GM04504 (cell line): ENCODE measurements around the gene CCDC12.

Experiments used
- DNase-seq: peaks from one replicate; pipeline ENCODE4 v3.0.0-alpha.2; 2012; ENCODE audit warnings: low read depth

CCDC12 gene

DNA sequence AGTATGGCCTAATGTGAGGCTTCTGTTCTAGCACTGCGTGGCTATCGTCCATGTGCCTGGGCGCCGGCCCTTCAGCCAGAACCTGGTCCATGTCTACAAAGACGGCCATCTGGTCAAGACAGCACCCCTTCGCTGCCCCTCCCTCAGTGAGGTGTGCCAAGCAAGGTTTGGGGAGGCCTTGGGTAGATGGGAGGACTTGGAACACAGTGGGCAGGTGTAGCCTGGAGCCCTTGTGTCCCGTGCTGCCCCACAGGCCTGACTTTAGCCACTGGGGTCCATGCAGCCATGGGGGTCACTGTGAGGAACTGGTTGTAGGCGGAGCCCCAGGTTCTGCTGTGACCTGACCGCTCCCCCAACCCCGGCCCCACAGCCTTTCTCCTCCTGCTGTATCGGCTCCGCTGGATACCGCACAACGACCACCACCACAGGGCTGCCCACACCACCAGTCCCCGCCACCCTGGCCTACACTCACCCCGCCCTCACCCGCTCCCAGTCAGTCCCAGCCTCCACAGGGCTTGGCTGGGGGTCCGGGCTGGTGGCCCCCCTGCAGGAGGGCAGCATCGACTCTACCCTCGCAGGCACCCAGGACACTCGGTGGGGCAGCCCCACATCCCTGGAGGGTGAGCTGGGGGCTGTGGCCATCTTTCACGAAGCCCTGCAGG is 19.5 kb upstream of the CCDC12 start:
- DNase-seq: no peak

DNA sequence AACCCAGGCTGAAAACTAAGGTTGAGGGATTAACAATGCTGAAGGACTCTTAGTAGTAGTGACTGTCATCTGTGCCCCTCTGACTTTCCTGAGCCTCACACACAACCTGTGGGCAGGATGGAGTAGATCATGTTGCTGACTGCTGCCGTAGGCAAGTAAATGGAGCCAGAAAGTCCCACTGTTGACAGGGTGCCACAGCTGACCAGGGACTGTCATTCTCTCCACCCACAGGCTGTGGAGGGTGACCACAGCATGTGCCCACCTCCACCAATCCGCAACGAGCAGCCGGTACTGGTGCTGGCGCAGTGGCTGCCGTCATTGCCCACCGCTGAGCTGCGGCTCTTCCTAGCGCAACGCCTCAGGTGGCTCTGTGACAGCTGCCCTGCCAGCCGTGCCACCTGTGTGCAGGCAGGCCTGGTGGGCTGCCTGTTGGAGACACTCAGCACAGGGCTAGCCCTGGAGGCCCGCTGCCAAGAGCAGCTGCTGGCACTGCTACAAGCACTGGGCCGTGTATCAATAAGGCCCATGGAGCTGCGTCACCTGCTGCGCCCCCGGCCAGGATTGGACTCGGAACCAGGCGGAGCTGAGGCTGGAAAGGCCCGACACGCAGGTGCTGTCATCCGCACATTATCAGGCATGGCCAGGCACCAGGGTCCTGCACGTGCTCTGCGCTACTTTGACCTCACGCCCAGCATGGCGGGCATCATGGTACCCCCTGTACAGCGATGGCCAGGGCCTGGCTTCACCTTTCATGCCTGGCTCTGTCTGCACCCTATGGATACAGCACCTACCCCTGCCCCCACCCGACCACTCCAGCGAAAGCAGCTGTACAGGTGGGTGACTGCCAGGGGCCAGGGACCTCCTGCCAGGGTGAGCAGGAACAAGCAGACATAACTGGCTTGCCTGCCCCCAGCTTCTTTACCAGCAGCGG is 18.5 kb upstream of the CCDC12 start:
- DNase-seq: no peak

DNA sequence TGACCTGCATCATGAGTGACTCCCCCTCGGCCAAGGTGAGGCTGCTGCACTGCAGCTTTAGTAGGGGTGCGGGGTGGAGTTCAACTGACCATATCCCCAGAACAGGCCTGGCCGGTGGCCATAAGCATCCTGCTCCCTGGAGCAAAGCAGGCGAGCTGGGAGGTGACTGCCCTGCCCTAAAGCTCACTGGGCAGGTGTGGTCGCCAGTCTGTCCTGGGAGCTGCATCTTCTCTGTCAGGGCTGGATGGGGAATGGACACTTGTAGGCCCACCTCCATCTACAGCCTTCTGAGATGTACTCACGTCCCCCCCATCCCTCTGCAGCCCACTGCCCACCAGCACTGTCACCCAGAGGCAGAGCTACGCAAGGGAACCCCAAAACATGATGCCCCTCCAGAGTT is 17.4 kb upstream of the CCDC12 start:
- DNase-seq: no peak

DNA sequence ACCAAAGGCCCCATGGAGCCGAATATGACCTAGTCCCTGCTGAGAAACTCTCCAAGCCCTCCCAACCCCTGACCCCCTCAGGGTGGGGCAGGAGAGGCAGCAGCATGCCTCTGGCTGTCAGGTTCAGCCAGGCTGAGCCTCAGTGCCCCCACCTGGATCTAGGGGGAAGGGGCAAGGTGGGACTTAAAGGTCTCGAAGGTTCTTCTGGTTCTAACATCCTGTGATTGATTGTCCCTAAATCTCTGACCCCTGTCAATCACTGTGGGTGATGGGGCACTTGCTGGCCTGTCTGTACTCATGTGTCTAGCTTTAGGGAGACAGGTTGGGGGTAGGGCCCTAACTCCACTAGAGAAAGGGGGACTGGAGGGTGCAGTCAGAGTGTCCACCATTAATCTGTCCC is 16.7 kb upstream of the CCDC12 start:
- no peak for DNase-seq

DNA sequence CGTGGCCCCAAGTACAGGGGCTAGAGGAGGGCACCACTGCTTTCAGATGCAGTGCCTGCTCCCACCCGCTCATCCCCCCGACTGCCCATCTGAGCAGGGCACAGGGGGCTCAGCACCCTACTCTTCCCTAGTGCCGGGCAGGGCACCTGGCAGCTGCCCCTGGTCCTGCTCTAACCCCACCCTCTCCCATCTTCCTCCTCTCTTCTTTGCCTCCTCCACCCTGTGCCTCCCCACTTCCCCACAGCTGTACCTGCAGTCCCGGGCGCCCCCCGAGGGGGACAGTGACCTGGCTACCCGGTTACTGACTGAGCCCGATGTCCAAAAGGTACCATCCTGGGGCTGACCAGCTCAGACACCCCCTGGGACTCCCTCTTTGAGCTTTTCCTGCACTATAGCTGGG is 15.7 kb upstream of the CCDC12 start:
- DNase-seq: no peak

DNA sequence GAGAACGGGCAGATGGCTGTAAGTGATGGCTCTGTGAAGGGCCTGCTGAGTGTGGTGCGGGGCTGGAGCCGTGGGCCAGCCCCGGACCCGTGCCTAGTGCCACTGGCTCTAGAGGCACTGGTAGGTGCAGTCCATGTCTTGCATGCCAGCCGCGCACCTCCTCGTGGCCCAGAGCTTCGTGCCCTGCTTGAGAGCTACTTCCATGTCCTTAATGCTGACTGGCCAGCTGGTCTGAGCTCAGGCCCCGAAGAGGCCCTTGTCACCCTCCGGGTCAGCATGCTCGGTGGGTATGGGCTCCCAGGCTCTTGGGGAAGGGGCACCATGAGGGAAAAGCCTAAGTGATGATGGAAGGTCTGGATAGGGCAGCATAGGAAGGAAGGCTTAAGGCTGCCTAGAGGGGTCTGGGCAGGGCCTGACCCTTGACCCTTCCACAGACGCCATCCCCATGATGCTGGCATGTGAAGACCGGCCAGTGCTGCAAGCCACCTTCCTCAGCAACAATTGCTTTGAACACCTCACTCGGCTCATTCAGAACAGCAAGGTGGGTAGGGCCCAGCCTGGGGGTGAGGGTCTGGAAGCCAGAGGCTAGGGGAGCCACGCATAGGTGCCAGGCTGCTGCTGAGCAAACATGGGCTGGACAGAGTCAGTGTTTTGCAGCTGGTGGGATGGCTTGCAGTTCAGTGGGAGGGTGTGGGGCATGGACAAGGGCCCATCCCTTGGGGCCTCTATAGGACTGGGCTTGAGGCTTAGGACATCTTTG is 15.0 kb upstream of the CCDC12 start:
- no peak for DNase-seq

DNA sequence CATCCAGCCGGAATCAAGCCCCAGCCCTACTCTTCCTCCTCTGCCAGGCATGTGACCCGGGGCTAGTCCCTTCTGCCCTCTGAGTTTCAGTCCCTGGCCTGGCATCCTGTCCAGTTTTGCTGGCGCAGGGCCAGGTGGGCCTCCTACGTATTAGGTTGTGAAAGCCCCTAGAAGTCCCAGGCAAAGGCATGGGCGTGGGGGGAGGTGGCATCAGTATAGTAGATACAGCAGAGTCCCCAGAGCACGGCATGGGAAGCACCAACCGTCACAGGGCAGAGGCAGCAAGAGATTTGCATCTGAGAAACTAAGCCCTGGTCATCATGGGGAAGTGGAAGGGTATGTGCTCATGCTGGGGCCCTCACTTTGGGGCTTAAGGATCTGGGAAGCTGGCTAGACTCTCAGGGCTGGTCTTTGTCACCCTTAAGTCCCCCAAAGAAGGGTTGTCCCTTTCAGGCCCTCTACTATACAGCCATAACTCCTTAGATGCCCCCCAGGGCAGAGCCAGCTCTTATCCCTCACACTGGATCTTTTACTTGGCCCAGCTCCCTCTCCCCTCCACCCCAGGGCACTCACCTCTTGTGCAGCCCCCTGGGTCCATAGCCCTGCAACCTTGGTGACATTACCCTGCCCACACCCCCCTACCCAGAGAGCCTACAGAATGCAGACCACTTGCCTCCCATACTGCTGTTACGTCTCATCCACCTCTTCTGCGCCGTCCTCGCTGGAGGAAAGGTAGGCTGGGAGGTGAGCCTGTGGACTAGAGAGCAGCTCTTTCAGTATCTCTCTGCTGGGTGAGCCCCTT is 14.2 kb upstream of the CCDC12 start:
- no peak for DNase-seq

DNA sequence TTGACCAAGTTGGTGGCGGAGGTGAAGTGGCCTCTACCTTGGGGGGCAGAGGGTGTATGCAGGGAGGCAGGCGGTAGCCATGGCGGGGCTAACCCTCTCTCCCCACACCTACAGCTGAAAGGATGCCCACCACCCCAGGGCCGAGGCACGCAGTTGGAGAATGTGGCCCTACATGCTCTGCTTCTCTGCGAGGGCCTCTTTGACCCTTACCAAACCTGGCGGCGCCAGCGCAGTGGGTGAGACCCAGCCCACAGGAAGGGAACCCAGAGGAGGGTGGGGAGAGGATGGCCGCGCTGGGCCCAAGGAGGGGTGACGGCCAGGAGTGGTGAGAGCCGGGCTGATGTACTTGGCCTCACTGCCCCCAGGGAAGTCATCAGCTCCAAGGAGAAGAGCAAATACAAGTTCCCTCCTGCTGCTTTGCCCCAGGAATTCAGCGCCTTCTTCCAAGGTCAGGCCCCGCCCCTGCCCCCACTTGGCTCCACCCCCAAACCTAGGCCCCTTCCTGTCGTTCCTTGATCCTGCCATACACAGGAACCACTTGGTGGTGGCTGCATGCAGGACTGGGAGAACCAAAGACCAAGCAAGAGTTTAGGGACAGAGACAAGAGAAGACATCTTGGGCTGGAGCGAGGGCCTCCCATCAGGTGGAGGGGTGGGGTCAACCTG is 12.7 kb upstream of the CCDC12 start:
- DNase-seq: no peak

DNA sequence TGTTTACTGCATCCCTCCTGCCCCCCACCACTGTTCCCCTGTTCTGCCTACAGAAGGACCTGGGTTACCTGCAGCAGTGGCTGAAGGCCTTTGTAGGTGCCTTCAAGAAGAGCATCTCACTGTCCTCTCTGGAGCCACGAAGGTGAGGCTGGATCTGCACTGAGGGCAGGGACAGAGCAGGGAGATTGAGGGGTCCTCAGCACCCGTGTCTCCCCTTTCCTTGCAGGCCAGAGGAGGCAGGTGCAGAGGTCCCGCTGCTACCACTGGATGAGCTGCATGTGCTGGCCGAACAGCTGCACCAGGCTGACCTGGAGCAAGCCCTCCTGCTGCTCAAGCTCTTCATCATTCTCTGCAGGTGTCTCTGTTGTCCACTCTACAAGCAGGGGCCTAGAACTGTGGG is 12.1 kb upstream of the CCDC12 start:
- no peak for DNase-seq

DNA sequence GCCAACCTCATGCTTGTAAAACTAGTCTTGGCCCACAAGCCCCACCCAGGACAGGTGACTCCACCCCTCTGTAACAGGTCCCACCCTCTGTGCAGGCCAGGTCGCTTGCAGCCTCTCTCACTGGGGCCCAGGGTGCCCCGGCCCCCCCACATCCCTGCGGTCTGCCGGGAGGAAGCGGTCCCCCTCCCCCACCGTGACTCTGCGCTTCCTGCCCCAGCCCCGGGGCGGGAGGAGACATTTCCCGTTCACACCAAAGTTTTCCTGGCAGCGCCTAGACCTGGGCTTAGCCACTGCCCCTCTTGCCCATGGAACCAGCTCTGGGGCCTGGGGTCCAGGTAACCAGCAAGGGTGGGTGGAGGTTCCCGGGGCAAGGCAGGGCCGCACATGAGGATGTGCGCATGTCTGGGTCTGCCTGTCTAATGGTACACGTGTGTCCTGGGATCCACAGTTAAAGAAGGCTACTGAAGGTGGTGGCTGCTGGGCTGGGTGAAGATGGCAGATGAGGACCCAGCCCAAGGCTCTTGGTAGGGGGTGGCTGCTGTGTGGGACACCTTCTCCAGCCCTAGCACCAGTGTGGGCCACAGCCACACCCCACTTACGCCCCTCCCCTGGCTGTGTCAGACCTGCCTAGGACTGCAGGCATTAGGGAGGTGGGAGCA is 11.3 kb upstream of the CCDC12 start:
- no peak for DNase-seq

DNA sequence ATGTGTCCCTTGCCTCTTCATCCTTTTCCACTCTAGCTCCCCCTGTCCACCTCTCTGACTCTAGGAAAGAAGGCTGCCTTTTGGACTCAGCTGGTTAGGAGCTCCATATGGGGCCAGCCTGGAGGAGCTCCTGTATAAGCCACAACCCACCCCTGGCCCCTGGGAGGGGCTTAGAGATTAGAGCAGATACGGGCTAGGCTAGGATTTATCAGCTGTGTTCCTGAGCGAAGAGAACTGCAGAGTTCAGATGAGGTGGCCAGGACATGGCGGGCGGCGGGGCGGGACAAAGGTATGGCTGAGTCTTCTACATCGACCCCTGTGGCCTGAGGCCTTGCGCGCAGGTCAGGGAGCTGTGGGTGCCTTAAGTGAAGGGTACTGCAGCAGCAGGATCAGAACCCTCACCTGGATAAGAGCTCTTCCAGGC is 10.8 kb upstream of the CCDC12 start:
- DNase-seq: no peak

DNA sequence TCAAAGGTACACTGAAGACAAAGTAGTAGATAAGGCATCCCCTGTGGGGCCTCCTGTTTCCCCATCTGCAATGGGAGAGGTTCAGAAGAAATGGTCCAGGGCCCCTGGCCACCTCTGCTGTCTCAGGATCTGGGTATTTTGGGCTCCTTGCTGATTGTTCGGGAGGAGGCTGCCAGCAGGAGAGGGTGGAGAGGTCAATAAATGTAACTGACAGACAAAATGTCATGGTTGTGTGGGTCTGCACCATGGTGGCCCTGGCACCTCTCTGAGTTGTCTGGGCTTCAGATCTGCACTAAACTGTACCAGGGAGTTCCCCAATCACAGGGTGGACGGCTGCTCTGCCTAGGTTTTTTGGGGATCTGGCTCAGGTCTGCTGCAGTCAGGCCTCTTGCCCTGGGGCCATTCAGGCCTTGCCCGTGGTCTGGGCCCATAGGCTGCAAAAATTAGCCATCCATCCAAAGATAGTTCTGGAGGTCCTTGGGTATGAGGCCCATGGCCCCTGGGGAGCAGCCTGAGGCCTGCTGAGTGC is 10.3 kb upstream of the CCDC12 start:
- no peak for DNase-seq

DNA sequence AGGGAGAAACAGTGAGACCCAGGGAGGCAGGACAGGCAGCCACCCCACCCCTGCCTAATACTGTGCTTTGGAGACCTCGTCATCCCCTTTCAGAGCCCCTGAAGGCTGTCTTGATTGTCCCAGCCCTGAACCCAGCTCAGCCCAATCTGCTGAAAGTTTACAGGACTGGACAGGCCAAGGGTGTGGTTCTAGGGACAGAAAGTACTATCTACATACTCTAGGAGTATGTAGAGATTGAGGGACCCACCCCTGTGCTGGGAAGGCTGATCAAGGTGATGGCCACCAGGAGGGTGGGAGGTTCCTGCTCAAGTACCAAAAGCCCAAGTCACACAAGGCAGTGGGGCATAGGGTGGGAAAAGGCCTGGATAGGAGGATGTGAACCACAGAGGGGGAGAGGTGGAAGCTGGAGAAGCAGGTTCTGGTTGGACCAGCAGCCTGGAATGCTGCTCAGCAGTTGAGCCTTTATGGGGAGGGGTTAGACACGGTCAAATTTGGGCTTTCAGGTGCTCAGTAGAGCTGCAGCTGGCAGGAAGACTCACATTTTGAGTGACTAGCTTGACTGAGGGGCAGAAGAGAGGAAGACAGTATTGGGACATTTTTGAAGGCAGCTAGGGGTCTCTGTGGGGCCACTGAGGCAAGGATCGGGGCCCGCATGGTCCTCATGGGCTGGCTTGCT is 9.6 kb upstream of the CCDC12 start:
- DNase-seq: no peak

DNA sequence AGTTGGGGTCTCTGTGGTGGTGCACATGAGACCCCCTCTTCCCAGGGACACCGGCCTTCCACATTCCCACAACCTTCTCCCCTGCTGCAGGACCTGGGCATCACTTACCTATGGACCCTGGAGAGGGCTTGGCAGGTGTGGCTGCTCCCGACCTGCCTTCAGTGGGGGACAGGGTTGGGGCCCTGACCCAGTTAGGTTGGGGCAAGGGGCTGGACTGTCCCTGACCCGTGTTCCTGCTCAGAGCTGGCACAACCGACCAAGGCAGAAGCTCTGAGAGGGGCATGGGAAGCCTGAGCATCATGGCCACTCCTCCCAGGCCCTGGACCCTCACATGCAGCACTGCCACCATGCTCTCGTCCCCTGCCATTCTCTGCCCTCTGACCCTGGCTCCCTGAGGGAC is 9.0 kb upstream of the CCDC12 start:
- DNase-seq: no peak

DNA sequence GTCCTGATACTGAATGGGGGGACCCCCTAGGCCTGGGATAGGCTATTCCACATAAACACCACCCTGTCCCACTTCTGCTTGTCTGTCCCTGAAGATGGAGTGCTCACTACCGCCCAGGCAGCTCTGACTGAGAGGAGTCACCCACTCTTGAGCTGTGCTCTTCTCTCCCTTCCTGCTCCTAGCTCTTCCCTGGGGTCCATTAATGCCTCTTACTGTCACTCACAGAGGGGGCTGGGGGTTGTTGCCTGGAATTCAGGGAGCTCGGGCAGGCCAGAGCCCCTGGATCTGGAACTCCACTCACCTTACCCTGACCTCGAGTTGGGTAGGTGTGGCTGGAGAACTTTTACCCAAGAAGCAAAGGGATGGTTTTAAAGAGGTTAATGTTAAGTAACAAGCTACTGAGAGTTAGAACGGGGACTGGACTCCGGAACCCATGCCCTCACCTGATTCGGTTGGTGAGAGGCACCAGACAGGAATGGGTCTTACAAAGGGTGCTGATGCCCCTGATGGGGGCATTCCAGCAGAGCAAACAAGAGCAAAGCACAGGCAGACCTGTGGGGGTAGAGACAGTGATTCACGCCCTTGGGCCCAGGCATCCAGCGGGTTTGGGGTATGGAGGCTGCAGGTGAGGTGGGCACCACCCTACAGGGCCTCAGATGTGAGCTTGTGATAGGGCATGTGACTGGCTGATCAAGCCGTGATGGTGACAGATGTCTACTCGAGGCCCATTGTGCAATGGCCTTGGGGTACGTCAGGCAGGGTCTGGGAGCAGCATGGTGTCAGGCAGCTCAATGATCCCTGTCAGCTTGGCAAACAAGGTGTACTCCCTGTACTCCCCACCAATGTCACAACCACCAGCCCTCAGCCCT is 8.3 kb upstream of the CCDC12 start:
- no peak for DNase-seq

DNA sequence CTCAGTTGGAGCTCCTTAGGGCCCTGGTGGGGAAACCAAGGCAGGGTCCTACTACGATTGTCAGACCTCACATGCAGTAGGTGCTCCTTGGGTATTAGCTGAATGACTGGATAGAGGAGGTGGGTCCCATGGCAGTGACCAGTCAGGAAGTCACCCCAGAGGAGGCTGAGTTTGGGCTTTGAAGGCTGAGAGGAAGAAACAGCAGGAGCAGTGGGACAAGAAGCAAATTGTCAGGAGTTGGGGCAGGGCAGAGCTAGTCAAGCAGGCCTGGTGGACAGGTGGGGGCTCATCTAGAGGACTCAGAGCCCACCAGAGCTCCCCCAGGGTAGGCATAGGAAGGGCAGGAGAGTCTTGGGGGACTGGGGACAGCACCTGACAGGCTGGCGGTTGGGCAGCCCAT is 6.0 kb upstream of the CCDC12 start:
- no peak for DNase-seq

DNA sequence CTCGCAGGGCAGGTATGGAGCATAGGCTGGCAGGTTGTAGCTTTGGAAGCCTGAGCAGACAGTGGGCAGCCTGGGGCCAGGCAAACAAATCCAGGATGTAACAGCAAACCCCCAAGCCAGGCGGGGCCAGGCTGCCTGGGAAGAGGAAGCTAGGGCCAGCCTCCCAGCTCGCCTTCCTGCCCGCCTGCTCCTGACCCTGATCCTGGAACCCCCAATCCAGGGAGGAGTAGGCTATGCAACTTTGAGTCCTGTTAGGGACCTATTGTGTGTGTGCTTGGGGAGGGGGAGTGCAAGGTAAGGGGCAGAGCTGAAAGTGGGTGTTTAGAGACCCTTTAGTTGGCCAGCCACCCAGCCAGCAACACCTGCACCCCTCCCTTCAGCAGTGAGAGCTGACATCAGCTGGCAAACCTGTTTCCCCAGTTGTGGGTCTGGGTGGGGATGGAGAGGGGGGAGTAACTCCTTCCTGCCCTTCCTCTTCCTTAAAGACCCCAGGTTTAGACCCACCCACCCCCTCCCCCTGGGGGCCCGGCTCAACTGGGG is 5.5 kb upstream of the CCDC12 start:
- no peak for DNase-seq

DNA sequence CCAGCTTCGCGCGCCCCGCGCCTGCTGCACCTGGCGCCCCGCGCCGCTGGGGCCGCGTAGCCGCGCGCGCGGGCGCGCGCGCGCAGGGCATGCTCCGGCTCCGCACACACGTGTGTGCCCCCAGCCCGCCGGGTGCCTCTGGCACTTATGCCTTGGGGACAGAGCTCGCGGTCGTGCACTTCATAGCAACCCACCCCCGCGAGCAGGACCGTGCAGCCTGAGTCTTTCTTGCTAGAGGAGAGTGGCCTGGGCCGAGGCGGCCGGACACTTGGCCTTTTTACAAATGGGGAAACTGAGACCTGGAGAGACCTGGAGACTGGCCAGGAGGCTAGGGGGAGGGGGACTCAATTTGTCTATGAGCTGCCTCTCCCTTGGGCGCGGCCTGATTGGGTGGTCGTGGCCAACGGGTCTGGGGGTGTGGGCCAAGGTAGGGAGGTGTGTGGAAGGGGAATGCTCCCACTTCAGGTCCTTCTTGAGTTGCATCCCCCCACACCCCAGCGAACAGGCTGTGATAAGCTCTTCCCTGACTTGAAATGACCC is 3.5 kb upstream of the CCDC12 start:
- DNase-seq: no peak
